Renal pelvis (tissue), 12 donors: ENCODE data around the gene NDUFS3. TPM values are rescaled to one million over a fixed set of nuclear protein-coding genes. Genes with fewer than 3 reads are reported as not detected.
A peak's percentile ranks its signal among the peaks of the same experiment; 100 is the strongest.
"Not testable (repeated sequence)": the region's sequence is repeated elsewhere in the genome, so short reads cannot be mapped to it uniquely, and the experiment has no call there.

Experiments
- DNase-seq: peaks from one replicate; pipeline ENCODE4 v3.0.0-alpha.2; 2013
- long read RNA-seq, 16 experiments: transcript quantifications; one replicate each; lab custom pipeline, GENCODE V29; 2026
- polyA plus RNA-seq, 3 donors: library from polyadenylated mRNA; unstranded; fragments of 120-200 nt; gene quantifications; one replicate each; pipeline ENCODE4 v1.2.1, GENCODE V29; 2013; ENCODE audit not compliant: insufficient read length in 3 of 3

The NDUFS3 gene
- polyA plus RNA-seq, result 100 to 1,000 TPM; 140 to 150 (median 144) TPM
- long read RNA-seq, donor 1, transcript NDUFS3-201 (7 exons, 958 nt), result major isoform, 66 of 84 reads
- long read RNA-seq, donor 1, partial matches to known transcripts, result 12 of 84 reads
- long read RNA-seq, donor 1, other reads (novel, unspliced or antisense), result 0 of 84 reads
- long read RNA-seq, donor 2, transcript NDUFS3-201 (7 exons, 958 nt), result major isoform, 90 of 119 reads
- long read RNA-seq, donor 2, partial matches to known transcripts, result 23 of 119 reads
- long read RNA-seq, donor 2, other reads (novel, unspliced or antisense), result 0 of 119 reads
- long read RNA-seq, donor 3, transcript NDUFS3-201 (7 exons, 958 nt), result major isoform, 85 of 114 reads
- long read RNA-seq, donor 3, partial matches to known transcripts, result 17 of 114 reads
- long read RNA-seq, donor 3, other reads (novel, unspliced or antisense), result 7 of 114 reads
- long read RNA-seq, donor 4, transcript NDUFS3-201 (7 exons, 958 nt), result major isoform, 93 of 110 reads
- long read RNA-seq, donor 4, transcript NDUFS3-205 (2 exons, 269 nt), result minor isoform, 7 of 110 reads
- long read RNA-seq, donor 4, partial matches to known transcripts, result 6 of 110 reads
- long read RNA-seq, donor 4, other reads (novel, unspliced or antisense), result 0 of 110 reads
- long read RNA-seq, donor 5, transcript NDUFS3-201 (7 exons, 958 nt), result major isoform, 46 of 51 reads
- long read RNA-seq, donor 5, partial matches to known transcripts, result 0 of 51 reads
- long read RNA-seq, donor 5, other reads (novel, unspliced or antisense), result 0 of 51 reads
- long read RNA-seq, donor 6, transcript NDUFS3-205 (2 exons, 269 nt), result minor isoform, 10 of 72 reads
- long read RNA-seq, donor 6, transcript NDUFS3-201 (7 exons, 958 nt), result major isoform, 51 of 72 reads
- long read RNA-seq, donor 6, partial matches to known transcripts, result 0 of 72 reads
- long read RNA-seq, donor 6, other reads (novel, unspliced or antisense), result 7 of 72 reads
- long read RNA-seq, donor 7, transcript NDUFS3-205 (2 exons, 269 nt), result minor isoform, 11 of 99 reads
- long read RNA-seq, donor 7, transcript NDUFS3-201 (7 exons, 958 nt), result major isoform, 71 of 99 reads
- long read RNA-seq, donor 7, partial matches to known transcripts, result 16 of 99 reads
- long read RNA-seq, donor 7, other reads (novel, unspliced or antisense), result 0 of 99 reads
- long read RNA-seq, donor 8, transcript NDUFS3-201 (7 exons, 958 nt), result major isoform, 13 of 18 reads
- long read RNA-seq, donor 8, partial matches to known transcripts, result 0 of 18 reads
- long read RNA-seq, donor 8, other reads (novel, unspliced or antisense), result 0 of 18 reads
- long read RNA-seq, donor 9, transcript NDUFS3-201 (7 exons, 958 nt), result major isoform, 93 of 113 reads
- long read RNA-seq, donor 9, partial matches to known transcripts, result 12 of 113 reads
- long read RNA-seq, donor 9, other reads (novel, unspliced or antisense), result 0 of 113 reads
- long read RNA-seq, donor 10, transcript NDUFS3-201 (7 exons, 958 nt), result major isoform, 56 of 64 reads
- long read RNA-seq, donor 10, partial matches to known transcripts, result 0 of 64 reads
- long read RNA-seq, donor 10, other reads (novel, unspliced or antisense), result 0 of 64 reads
- long read RNA-seq, donor 11, transcript NDUFS3-201 (7 exons, 958 nt), result major isoform, 43 of 57 reads
- long read RNA-seq, donor 11, partial matches to known transcripts, result 6 of 57 reads
- long read RNA-seq, donor 11, other reads (novel, unspliced or antisense), result 0 of 57 reads
- long read RNA-seq, donor 12, transcript NDUFS3-201 (7 exons, 958 nt), result major isoform, 100 of 263 reads
- long read RNA-seq, donor 12, transcript NDUFS3-205 (2 exons, 269 nt), result minor isoform, 8 of 263 reads
- long read RNA-seq, donor 12, partial matches to known transcripts, result 130 of 263 reads
- long read RNA-seq, donor 12, other reads (novel, unspliced or antisense), result 18 of 263 reads
- long read RNA-seq, donor 13, transcript NDUFS3-201 (7 exons, 958 nt), result major isoform, 44 of 53 reads
- long read RNA-seq, donor 13, transcript NDUFS3-205 (2 exons, 269 nt), result minor isoform, 6 of 53 reads
- long read RNA-seq, donor 13, partial matches to known transcripts, result 0 of 53 reads
- long read RNA-seq, donor 13, other reads (novel, unspliced or antisense), result 0 of 53 reads
- long read RNA-seq, donor 14, result 0 reads
- long read RNA-seq, donor 15, transcript NDUFS3-201 (7 exons, 958 nt), result major isoform, 81 of 103 reads
- long read RNA-seq, donor 15, partial matches to known transcripts, result 13 of 103 reads
- long read RNA-seq, donor 15, other reads (novel, unspliced or antisense), result 0 of 103 reads
- long read RNA-seq, donor 16, transcript NDUFS3-205 (2 exons, 269 nt), result minor isoform, 8 of 121 reads
- long read RNA-seq, donor 16, transcript NDUFS3-201 (7 exons, 958 nt), result major isoform, 97 of 121 reads
- long read RNA-seq, donor 16, partial matches to known transcripts, result 14 of 121 reads
- long read RNA-seq, donor 16, other reads (novel, unspliced or antisense), result 0 of 121 reads

GRCh38 chr11:47578524-47579494, at the start of gene NDUFS3, which contains the start of gene KBTBD4:
NDUFS3 (plus strand) TSS chr11:47579074; CDS start chr11:47579092, 18 bp downstream.
KBTBD4 (minus strand) TSS chr11:47578970; CDS start chr11:47578951, 19 bp downstream.
- DNase-seq, result peak; percentile 95

GRCh38 chr11:47529951-47530350, 48.9 kb upstream of the NDUFS3 start:
- DNase-seq, result no peak

GRCh38 chr11:47530721-47531120, 48.2 kb upstream of the NDUFS3 start:
- DNase-seq, result not testable (repeated sequence)

GRCh38 chr11:47531666-47532065, 47.2 kb upstream of the NDUFS3 start:
- DNase-seq, result no peak

- no peak for DNase-seq
Observed at GRCh38 chr11:47532597-47533213, 46.2 kb upstream of the NDUFS3 start.

- no peak for DNase-seq
Observed at GRCh38 chr11:47533690-47534151, 45.2 kb upstream of the NDUFS3 start.

- DNase-seq, result no peak
Observed at GRCh38 chr11:47534704-47535251, 44.1 kb upstream of the NDUFS3 start.

- DNase-seq, result no peak
Observed at GRCh38 chr11:47536915-47537314, 42.0 kb upstream of the NDUFS3 start.

GRCh38 chr11:47538741-47539565, 39.9 kb upstream of the NDUFS3 start:
- no peak for DNase-seq

- no peak for DNase-seq
Observed at GRCh38 chr11:47539681-47540039, 39.2 kb upstream of the NDUFS3 start.

- DNase-seq, result no peak
Observed at GRCh38 chr11:47541070-47541469, 37.8 kb upstream of the NDUFS3 start.

GRCh38 chr11:47545298-47545697, 33.6 kb upstream of the NDUFS3 start:
- DNase-seq, result no peak

GRCh38 chr11:47546274-47546673, 32.6 kb upstream of the NDUFS3 start:
- DNase-seq, result not testable (repeated sequence)

GRCh38 chr11:47550288-47551047, 28.4 kb upstream of the NDUFS3 start:
- no peak for DNase-seq

- no peak for DNase-seq
Observed at GRCh38 chr11:47551086-47551485, 27.8 kb upstream of the NDUFS3 start.
